GM19025 (cell line): Measurements from ENCODE around the gene RAD51B.
A peak's percentile ranks its signal among the peaks of the same experiment; 100 is the strongest.

Experiments
- ATAC-seq: cut with Tn5 transposase; IDR thresholded peaks from one replicate; pipeline ENCODE4 v1.9.1; 2021; ENCODE audit warnings: mild to moderate bottlenecking, low read depth, moderate library complexity; ENCODE audit not compliant: unreplicated experiment

RAD51B gene

GRCh38 chr14:68306934-68307789 is 487.6 kb downstream of the RAD51B start:
- no peak for ATAC-seq

- no peak for ATAC-seq
These were observed 488.2 kb downstream of the RAD51B start for GRCh38 chr14:68307790-68308168.

- ATAC-seq: no peak
These were observed 489.3 kb downstream of the RAD51B start for GRCh38 chr14:68308726-68309520.

GRCh38 chr14:68309616-68310015 is 490.0 kb downstream of the RAD51B start:
- no peak for ATAC-seq

GRCh38 chr14:68312300-68312699 is 492.7 kb downstream of the RAD51B start:
- no peak for ATAC-seq

- ATAC-seq: peak; percentile 91
These were observed 493.5 kb downstream of the RAD51B start for GRCh38 chr14:68312884-68313610.

- ATAC-seq: no peak
These were observed 495.1 kb downstream of the RAD51B start for GRCh38 chr14:68314642-68315041.

- no peak for ATAC-seq
These were observed 495.5 kb downstream of the RAD51B start for GRCh38 chr14:68315081-68315480.

- no peak for ATAC-seq
These were observed 496.7 kb downstream of the RAD51B start for GRCh38 chr14:68316078-68316868.

- ATAC-seq: no peak
These were observed 497.7 kb downstream of the RAD51B start for GRCh38 chr14:68317239-68317638.

- ATAC-seq: no peak
These were observed 499.2 kb downstream of the RAD51B start for GRCh38 chr14:68318828-68319227.

- no peak for ATAC-seq
These were observed 500.9 kb downstream of the RAD51B start for GRCh38 chr14:68320495-68320894.

GRCh38 chr14:68322940-68323620 is 503.5 kb downstream of the RAD51B start:
- ATAC-seq: no peak

- no peak for ATAC-seq
These were observed 505.8 kb downstream of the RAD51B start for GRCh38 chr14:68325267-68325807.

GRCh38 chr14:68327231-68327630 is 507.7 kb downstream of the RAD51B start:
- ATAC-seq: no peak

GRCh38 chr14:68328509-68328908 is 508.9 kb downstream of the RAD51B start:
- peak; percentile 75 for ATAC-seq

GRCh38 chr14:68331426-68331825 is 511.8 kb downstream of the RAD51B start:
- no peak for ATAC-seq

- no peak for ATAC-seq
These were observed 512.4 kb downstream of the RAD51B start for GRCh38 chr14:68331991-68332390.

GRCh38 chr14:68333262-68333661 is 513.7 kb downstream of the RAD51B start:
- no peak for ATAC-seq
